OCI-LY1 (cell line): ENCODE data around the gene ITGAE.

Experiments used
- H2AFZ ChIP-seq: fragments of 200-600 bp; sonication (generic), shearing (Covaris generic); 2 replicates; pipeline ENCODE4 v1.6.0; 2014; ENCODE audit warnings: antibody characterized with exemption, mild to moderate bottlenecking, low read length
- H3F3A ChIP-seq: fragments of 200-600 bp; sonication (generic), shearing (Covaris generic); 2 replicates; pipeline ENCODE4 v1.6.0; 2014; ENCODE audit warnings: mild to moderate bottlenecking, antibody characterized with exemption, low read length, moderate library complexity; ENCODE audit not compliant: insufficient read depth
- H3K27ac ChIP-seq: fragments of 200-600 bp; sonication (generic); 2 replicates; pipeline ENCODE4 v1.5.1; 2014; ENCODE audit warnings: low read length, mixed run types, mild to moderate bottlenecking, low read depth; ENCODE audit not compliant: poor library complexity, severe bottlenecking
- H3K27me3 ChIP-seq: fragments of 200-600 bp; sonication (generic); 2 replicates; pipeline ENCODE4 v1.6.0; 2014; ENCODE audit warnings: antibody characterized with exemption, mild to moderate bottlenecking, low read length, moderate library complexity; ENCODE audit not compliant: insufficient read depth
- H3K36me3 ChIP-seq: fragments of 200-600 bp; sonication (generic); 2 replicates; pipeline ENCODE4 v1.6.1; 2014; ENCODE audit warnings: mild to moderate bottlenecking, antibody characterized with exemption, low read length, moderate library complexity, mixed read lengths; ENCODE audit not compliant: insufficient read depth
- H3K4me1 ChIP-seq: fragments of 200-600 bp; sonication (generic); 2 replicates; pipeline ENCODE4 v1.5.1; 2014; ENCODE audit warnings: mild to moderate bottlenecking, low read length, moderate library complexity; ENCODE audit not compliant: insufficient read depth, severe bottlenecking
- H3K4me2 ChIP-seq: fragments of 200-600 bp; sonication (generic), shearing (Covaris generic); 2 replicates; pipeline ENCODE4 v1.6.1; 2014; ENCODE audit warnings: low read length
- H3K4me3 ChIP-seq: fragments of 200-600 bp; sonication (generic); 2 replicates; pipeline ENCODE4 v1.5.1; 2014; ENCODE audit warnings: low read length, low read depth, mild to moderate bottlenecking, mixed read lengths; ENCODE audit not compliant: poor library complexity, severe bottlenecking
- H3K79me2 ChIP-seq: fragments of 200-600 bp; shearing (Covaris generic); 2 replicates; pipeline ENCODE4 v1.6.1; 2016; ENCODE audit warnings: mixed run types, low read length, mixed read lengths; ENCODE audit not compliant: insufficient read depth
- H3K9ac ChIP-seq: fragments of 200-600 bp; sonication (generic), shearing (Covaris generic); 2 replicates; pipeline ENCODE4 v1.6.1; 2014; ENCODE audit warnings: mild to moderate bottlenecking, low read length, mixed read lengths
- H3K9me2 ChIP-seq: fragments of 200-600 bp; sonication (generic), shearing (Covaris generic); 2 replicates; pipeline ENCODE4 v1.6.1; 2014; ENCODE audit warnings: low read depth, mild to moderate bottlenecking, low read length, mixed read lengths
- H3K9me3 ChIP-seq: fragments of 200-600 bp; shearing (Covaris generic); 2 replicates; pipeline ENCODE4 v1.6.1; 2014; ENCODE audit warnings: low read length, mixed read lengths
- H4K20me1 ChIP-seq: fragments of 200-600 bp; sonication (generic), shearing (Covaris generic); 2 replicates; pipeline ENCODE4 v1.6.0; 2016; ENCODE audit warnings: mild to moderate bottlenecking, low read length; ENCODE audit not compliant: insufficient read depth
- EZH2 ChIP-seq: fragments of 200-600 bp; sonication (generic), shearing (Covaris generic); IDR thresholded peaks from 2 replicates; pipeline ENCODE4 v1.8.0; 2017; ENCODE audit warnings: borderline replicate concordance, mixed run types, mild to moderate bottlenecking, antibody characterized with exemption, low read length, moderate library complexity, mixed read lengths
- TF ChIP-seq, protein P1 (sequence below): fragments of 200-600 bp; sonication (generic), shearing (Covaris generic); IDR thresholded peaks from 2 replicates; pipeline ENCODE4 v1.5.1; 2017; ENCODE audit warnings: mild to moderate bottlenecking, antibody characterized with exemption, low read length, moderate library complexity, mixed read lengths

The ITGAE gene

DNA sequence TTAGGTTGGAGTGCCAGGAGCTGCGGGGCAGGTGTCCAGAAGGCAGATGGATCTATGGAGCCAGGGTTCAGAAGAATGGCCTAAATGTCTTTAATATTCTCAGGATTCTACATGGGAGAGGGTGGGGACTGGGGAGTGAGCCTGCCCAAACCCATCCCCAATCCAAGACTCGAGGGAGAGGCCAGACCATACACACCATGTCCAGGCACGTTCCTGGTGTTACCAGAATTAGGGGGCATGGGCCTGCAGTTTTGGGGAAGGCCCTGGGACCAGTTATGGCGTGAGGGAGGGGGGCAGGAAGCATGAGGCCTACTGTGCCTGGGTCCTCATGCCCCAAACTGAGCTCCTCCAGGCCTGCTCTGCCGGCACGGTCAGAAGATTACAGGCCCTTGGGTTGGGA is 134.5 kb downstream of the ITGAE start:
- Histone ChIP-seq H3K4me2 (no peak overlapping the region), H3K9me2 (no peaks in the 10 kb centered on the region), H3K4me1 (peaks cover 22% of the 10 kb centered on the region), H3K27me3 (no peaks in the 10 kb centered on the region), H3K79me2 (0 out of 2 replicates have a peak, but pooled peaks cover 7% of the 10 kb centered on the region), H3K36me3 (no peaks in the 10 kb centered on the region), H4K20me1 (no peaks in the 10 kb centered on the region), H3K27ac (no peak overlapping the region), H2AFZ (no peak overlapping the region), H3K4me3 (no peak overlapping the region), H3K9ac (no peak overlapping the region), H3K9me3 (no peaks in the 10 kb centered on the region), H3F3A (no peaks in the 10 kb centered on the region)
- TF ChIP-seq, protein P1, sequence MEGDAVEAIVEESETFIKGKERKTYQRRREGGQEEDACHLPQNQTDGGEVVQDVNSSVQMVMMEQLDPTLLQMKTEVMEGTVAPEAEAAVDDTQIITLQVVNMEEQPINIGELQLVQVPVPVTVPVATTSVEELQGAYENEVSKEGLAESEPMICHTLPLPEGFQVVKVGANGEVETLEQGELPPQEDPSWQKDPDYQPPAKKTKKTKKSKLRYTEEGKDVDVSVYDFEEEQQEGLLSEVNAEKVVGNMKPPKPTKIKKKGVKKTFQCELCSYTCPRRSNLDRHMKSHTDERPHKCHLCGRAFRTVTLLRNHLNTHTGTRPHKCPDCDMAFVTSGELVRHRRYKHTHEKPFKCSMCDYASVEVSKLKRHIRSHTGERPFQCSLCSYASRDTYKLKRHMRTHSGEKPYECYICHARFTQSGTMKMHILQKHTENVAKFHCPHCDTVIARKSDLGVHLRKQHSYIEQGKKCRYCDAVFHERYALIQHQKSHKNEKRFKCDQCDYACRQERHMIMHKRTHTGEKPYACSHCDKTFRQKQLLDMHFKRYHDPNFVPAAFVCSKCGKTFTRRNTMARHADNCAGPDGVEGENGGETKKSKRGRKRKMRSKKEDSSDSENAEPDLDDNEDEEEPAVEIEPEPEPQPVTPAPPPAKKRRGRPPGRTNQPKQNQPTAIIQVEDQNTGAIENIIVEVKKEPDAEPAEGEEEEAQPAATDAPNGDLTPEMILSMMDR: no peak
- TF ChIP-seq EZH2: no peak

DNA sequence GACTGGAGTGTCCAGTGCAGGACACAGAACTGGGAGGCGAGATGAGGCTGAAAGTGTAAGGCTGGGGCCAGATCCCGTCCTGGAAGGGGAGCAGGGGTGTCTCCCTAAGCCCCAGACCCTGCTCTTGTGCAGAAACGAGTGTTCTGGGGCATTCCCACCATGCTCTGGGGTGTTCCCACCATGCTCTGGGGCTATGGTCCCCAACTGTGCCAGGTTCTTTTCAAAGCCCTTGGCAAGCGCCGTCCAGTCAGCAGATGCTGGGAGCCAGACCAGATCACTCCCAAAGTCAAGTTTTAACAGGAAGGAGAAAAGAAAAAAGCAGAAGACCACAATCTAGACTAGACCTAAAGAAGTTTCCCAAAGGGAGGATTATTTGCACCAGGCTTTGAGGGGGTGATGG is 135.2 kb downstream of the ITGAE start:
- Histone ChIP-seq H2AFZ (no peak overlapping the region), H3K4me1 (peaks cover 22% of the 10 kb centered on the region), H4K20me1 (no peaks in the 10 kb centered on the region), H3K79me2 (0 out of 2 replicates have a peak, but pooled peaks cover 7% of the 10 kb centered on the region), H3K27ac (no peak overlapping the region), H3K36me3 (no peaks in the 10 kb centered on the region), H3F3A (no peaks in the 10 kb centered on the region), H3K9me3 (no peaks in the 10 kb centered on the region), H3K4me3 (no peak overlapping the region), H3K4me2 (no peak overlapping the region), H3K9ac (no peak overlapping the region), H3K27me3 (no peaks in the 10 kb centered on the region), H3K9me2 (no peaks in the 10 kb centered on the region)
- TF ChIP-seq EZH2: no peak
- TF ChIP-seq, protein P1: no peak
